Measurements from ENCODE around the gene PLXNA2.

Gene PLXNA2

GRCh38 chr1:208041505-208041904, 202.7 kb downstream of the PLXNA2 start:
- Histone ChIP-seq H3K56ac (ENCODE audit: low read length) (no peak overlapping the region), H2BK15ac (replicated peaks; ENCODE audit: low read depth) (no peak overlapping the region), H3K4me3 (ENCODE audit: low read length) (no peak overlapping the region), H2BK5ac (ENCODE audit: low read length) (no peak overlapping the region), H4K8ac (ENCODE audit: low read depth, low read length) (no peak overlapping the region), H3K23ac (ENCODE audit: low read length) (no peak overlapping the region), H3K18ac (ENCODE audit: low read length) (no peak overlapping the region), H3K4ac (ENCODE audit: low read depth, low read length) (no peak overlapping the region), H4K5ac (ENCODE audit: low read length) (no peak overlapping the region), H3K79me2 (ENCODE audit: control insufficient read depth, insufficient read depth, low read length) (no peaks in the 10 kb centered on the region), H3K27ac (ENCODE audit: low read depth, low read length) (no peak overlapping the region), H2BK120ac (ENCODE audit: low read depth, low read length) (no peak overlapping the region), H2AK5ac (ENCODE audit: low read length) (no peak overlapping the region), H3K9ac (ENCODE audit: low read length) (no peak overlapping the region), H3K27me3 (ENCODE audit: insufficient read depth, low read length, poor library complexity) (no peaks in the 10 kb centered on the region), H3K36me3 (ENCODE audit: control insufficient read depth, insufficient read depth, low read length) (peaks cover 13% of the 10 kb centered on the region), H3K79me1 (ENCODE audit: low read length) (no peaks in the 10 kb centered on the region), H3K4me2 (ENCODE audit: low read length) (no peak overlapping the region), H3K4me1 (ENCODE audit: control insufficient read depth, low read depth, low read length) (peaks cover 4% of the 10 kb centered on the region)
- DNase-seq: no peak
- WGBS (ENCODE audit: extremely low coverage, insufficient coverage, low lambda C conversion rate): no CpG with 5 or more reads among the region's 9 CpGs

DNA sequence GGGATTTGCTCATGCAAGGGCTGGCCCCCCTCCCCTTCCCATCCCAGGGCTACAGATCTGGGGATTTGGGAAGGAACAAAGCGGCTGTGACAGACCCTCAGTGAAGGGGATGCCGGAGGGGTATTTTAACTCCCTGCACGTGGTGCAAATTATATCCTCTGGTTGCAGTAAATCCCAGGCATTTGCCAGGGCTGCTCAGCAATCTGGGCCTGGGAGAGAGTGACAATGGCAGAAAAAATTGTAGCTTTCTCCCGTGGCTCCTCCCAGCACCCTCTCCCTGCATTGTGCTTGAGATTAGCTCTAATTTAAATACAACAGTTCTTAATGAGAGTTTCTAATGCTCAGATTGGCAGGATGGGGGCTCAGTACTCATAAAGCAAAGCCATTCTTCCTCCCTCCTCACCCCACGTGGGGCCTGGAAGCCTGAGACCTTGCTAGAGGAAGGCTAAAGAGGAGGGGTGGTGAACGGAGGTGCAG, 203.3 kb downstream of the PLXNA2 start:
- Histone ChIP-seq H3K9ac (ENCODE audit: low read length) (no peak overlapping the region), H3K36me3 (ENCODE audit: control insufficient read depth, insufficient read depth, low read length) (peaks cover 13% of the 10 kb centered on the region), H3K18ac (ENCODE audit: low read length) (no peak overlapping the region), H2AK5ac (ENCODE audit: low read length) (no peak overlapping the region), H2BK120ac (ENCODE audit: low read depth, low read length) (no peak overlapping the region), H3K4me3 (ENCODE audit: low read length) (no peak overlapping the region), H2BK5ac (ENCODE audit: low read length) (no peak overlapping the region), H3K27ac (ENCODE audit: low read depth, low read length) (no peak overlapping the region), H4K5ac (ENCODE audit: low read length) (no peak overlapping the region), H2BK15ac (replicated peaks; ENCODE audit: low read depth) (no peak overlapping the region), H3K4me2 (ENCODE audit: low read length) (no peak overlapping the region), H4K8ac (ENCODE audit: low read depth, low read length) (no peak overlapping the region), H3K4ac (ENCODE audit: low read depth, low read length) (no peak overlapping the region), H3K4me1 (ENCODE audit: control insufficient read depth, low read depth, low read length) (peaks cover 4% of the 10 kb centered on the region), H3K56ac (ENCODE audit: low read length) (no peak overlapping the region), H3K23ac (ENCODE audit: low read length) (no peak overlapping the region), H3K27me3 (ENCODE audit: insufficient read depth, low read length, poor library complexity) (no peaks in the 10 kb centered on the region), H3K79me2 (ENCODE audit: control insufficient read depth, insufficient read depth, low read length) (no peaks in the 10 kb centered on the region), H3K79me1 (ENCODE audit: low read length) (no peaks in the 10 kb centered on the region)
- WGBS (ENCODE audit: extremely low coverage, insufficient coverage, low lambda C conversion rate): no CpG with 5 or more reads among the region's 6 CpGs
- peak; percentile 80 for DNase-seq

GRCh38 chr1:208039536-208040332, 204.4 kb downstream of the PLXNA2 start:
- Histone ChIP-seq H4K8ac (ENCODE audit: low read depth, low read length) (no peak overlapping the region), H3K18ac (ENCODE audit: low read length) (no peak overlapping the region), H3K27ac (ENCODE audit: low read depth, low read length) (no peak overlapping the region), H3K27me3 (ENCODE audit: insufficient read depth, low read length, poor library complexity) (no peaks in the 10 kb centered on the region), H4K5ac (ENCODE audit: low read length) (no peak overlapping the region), H3K79me2 (ENCODE audit: control insufficient read depth, insufficient read depth, low read length) (no peaks in the 10 kb centered on the region), H3K56ac (ENCODE audit: low read length) (no peak overlapping the region), H3K4ac (ENCODE audit: low read depth, low read length) (no peak overlapping the region), H3K23ac (ENCODE audit: low read length) (no peak overlapping the region), H3K9ac (ENCODE audit: low read length) (no peak overlapping the region), H3K79me1 (ENCODE audit: low read length) (no peaks in the 10 kb centered on the region), H2BK120ac (ENCODE audit: low read depth, low read length) (no peak overlapping the region), H3K4me1 (ENCODE audit: control insufficient read depth, low read depth, low read length) (peaks cover 4% of the 10 kb centered on the region), H3K36me3 (ENCODE audit: control insufficient read depth, insufficient read depth, low read length) (peaks cover 12% of the 10 kb centered on the region), H2BK15ac (replicated peaks; ENCODE audit: low read depth) (no peak overlapping the region), H3K4me2 (ENCODE audit: low read length) (no peak overlapping the region), H2BK5ac (ENCODE audit: low read length) (no peak overlapping the region), H3K4me3 (ENCODE audit: low read length) (no peak overlapping the region), H2AK5ac (ENCODE audit: low read length) (no peak overlapping the region)
- no CpG with 5 or more reads among the region's 22 CpGs for WGBS (ENCODE audit: extremely low coverage, insufficient coverage, low lambda C conversion rate)
- no peak for DNase-seq

- H3K4me3 ChIP-seq (ENCODE audit: low read length): no peak overlapping the region
- DNase-seq: no peak
- H3K4me2 ChIP-seq (ENCODE audit: low read length): no peak overlapping the region
- H3K4me1 ChIP-seq (ENCODE audit: control insufficient read depth, low read depth, low read length): peaks cover 4% of the 10 kb centered on the region
- no peaks in the 10 kb centered on the region for H3K79me1 ChIP-seq (ENCODE audit: low read length)
- H2BK120ac ChIP-seq (ENCODE audit: low read depth, low read length): no peak overlapping the region
- no peak overlapping the region for H2BK5ac ChIP-seq (ENCODE audit: low read length)
- no peak overlapping the region for H3K27ac ChIP-seq (ENCODE audit: low read depth, low read length)
- H3K4ac ChIP-seq (ENCODE audit: low read depth, low read length): no peak overlapping the region
- peaks cover 13% of the 10 kb centered on the region for H3K36me3 ChIP-seq (ENCODE audit: control insufficient read depth, insufficient read depth, low read length)
- H3K27me3 ChIP-seq (ENCODE audit: insufficient read depth, low read length, poor library complexity): no peaks in the 10 kb centered on the region
- H4K8ac ChIP-seq (ENCODE audit: low read depth, low read length): no peak overlapping the region
- H2BK15ac ChIP-seq (replicated peaks; ENCODE audit: low read depth): no peak overlapping the region
- no peak overlapping the region for H4K5ac ChIP-seq (ENCODE audit: low read length)
- H3K56ac ChIP-seq (ENCODE audit: low read length): no peak overlapping the region
- no peak overlapping the region for H2AK5ac ChIP-seq (ENCODE audit: low read length)
- H3K23ac ChIP-seq (ENCODE audit: low read length): no peak overlapping the region
- no peaks in the 10 kb centered on the region for H3K79me2 ChIP-seq (ENCODE audit: control insufficient read depth, insufficient read depth, low read length)
- no peak overlapping the region for H3K18ac ChIP-seq (ENCODE audit: low read length)
- no peak overlapping the region for H3K9ac ChIP-seq (ENCODE audit: low read length)
- WGBS (ENCODE audit: extremely low coverage, insufficient coverage, low lambda C conversion rate): no CpG with 5 or more reads among the region's 14 CpGs
Observed at GRCh38 chr1:208038303-208038702, 205.9 kb downstream of the PLXNA2 start.

GRCh38 chr1:208036918-208037766, 207.0 kb downstream of the PLXNA2 start:
- no peaks in the 10 kb centered on the region for H3K27me3 ChIP-seq (ENCODE audit: insufficient read depth, low read length, poor library complexity)
- peak; percentile 39 for DNase-seq
- no peak overlapping the region for H4K5ac ChIP-seq (ENCODE audit: low read length)
- no CpG with 5 or more reads among the region's 9 CpGs for WGBS (ENCODE audit: extremely low coverage, insufficient coverage, low lambda C conversion rate)
- no peak overlapping the region for H3K23ac ChIP-seq (ENCODE audit: low read length)
- H3K4me2 ChIP-seq (ENCODE audit: low read length): no peak overlapping the region
- no peak overlapping the region for H2AK5ac ChIP-seq (ENCODE audit: low read length)
- H3K4ac ChIP-seq (ENCODE audit: low read depth, low read length): no peak overlapping the region
- H3K4me3 ChIP-seq (ENCODE audit: low read length): no peak overlapping the region
- H3K4me1 ChIP-seq (ENCODE audit: control insufficient read depth, low read depth, low read length): peaks cover 4% of the 10 kb centered on the region
- H3K79me2 ChIP-seq (ENCODE audit: control insufficient read depth, insufficient read depth, low read length): no peaks in the 10 kb centered on the region
- no peak overlapping the region for H2BK5ac ChIP-seq (ENCODE audit: low read length)
- no peak overlapping the region for H2BK120ac ChIP-seq (ENCODE audit: low read depth, low read length)
- H3K27ac ChIP-seq (ENCODE audit: low read depth, low read length): no peak overlapping the region
- no peaks in the 10 kb centered on the region for H3K79me1 ChIP-seq (ENCODE audit: low read length)
- H3K36me3 ChIP-seq (ENCODE audit: control insufficient read depth, insufficient read depth, low read length): peaks cover 15% of the 10 kb centered on the region
- H4K8ac ChIP-seq (ENCODE audit: low read depth, low read length): no peak overlapping the region
- no peak overlapping the region for H3K56ac ChIP-seq (ENCODE audit: low read length)
- H3K18ac ChIP-seq (ENCODE audit: low read length): no peak overlapping the region
- H2BK15ac ChIP-seq (replicated peaks; ENCODE audit: low read depth): no peak overlapping the region
- H3K9ac ChIP-seq (ENCODE audit: low read length): no peak overlapping the region

Data from mesendoderm (in vitro differentiated cells).